A673 (cell line): ENCODE data around the gene TSPO.

ENCODE experiments used
- EZH2 ChIP-seq: fragments of 200-600 bp; sonication (generic); IDR thresholded peaks from 2 replicates; pipeline ENCODE4 v1.6.1; 2017; ENCODE audit warnings: borderline replicate concordance, low read depth, mild to moderate bottlenecking, mixed read lengths, antibody characterized with exemption, low read length; ENCODE audit not compliant: poor library complexity, severe bottlenecking
- TF ChIP-seq, protein P1 (sequence below): fragments of 300-800, 200-600 bp; sonication (generic); conservative IDR thresholded peaks from 2 replicates; pipeline ENCODE4 v1.5.1; 2017; ENCODE audit warnings: low read depth, mild to moderate bottlenecking, antibody characterized with exemption, low read length, moderate library complexity, mixed read lengths

DNA sequence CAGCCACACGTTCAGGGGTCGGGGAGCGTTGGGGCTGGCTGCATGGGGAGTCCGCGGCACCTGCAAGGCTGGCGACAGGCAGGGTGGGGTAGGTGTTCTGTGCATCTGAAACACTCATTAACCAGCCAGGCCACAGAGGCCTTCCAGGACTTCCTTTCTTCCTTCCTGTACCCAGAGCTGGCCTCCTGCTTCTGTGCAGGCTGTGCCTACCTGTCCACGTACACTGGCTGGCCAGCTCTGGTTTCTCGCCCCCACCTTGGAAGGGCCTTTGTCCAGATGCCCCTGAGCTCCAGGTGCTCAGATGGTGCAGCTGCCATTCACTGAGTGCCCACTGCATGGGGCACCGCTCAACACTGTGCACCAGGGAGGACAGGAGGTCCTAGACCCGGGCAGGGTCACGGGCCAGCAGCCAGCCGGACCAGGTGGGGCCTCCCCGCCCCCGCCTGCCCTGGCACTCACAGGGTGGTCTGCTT, 19.7 kb downstream of the TSPO start:
- TF ChIP-seq, protein P1, sequence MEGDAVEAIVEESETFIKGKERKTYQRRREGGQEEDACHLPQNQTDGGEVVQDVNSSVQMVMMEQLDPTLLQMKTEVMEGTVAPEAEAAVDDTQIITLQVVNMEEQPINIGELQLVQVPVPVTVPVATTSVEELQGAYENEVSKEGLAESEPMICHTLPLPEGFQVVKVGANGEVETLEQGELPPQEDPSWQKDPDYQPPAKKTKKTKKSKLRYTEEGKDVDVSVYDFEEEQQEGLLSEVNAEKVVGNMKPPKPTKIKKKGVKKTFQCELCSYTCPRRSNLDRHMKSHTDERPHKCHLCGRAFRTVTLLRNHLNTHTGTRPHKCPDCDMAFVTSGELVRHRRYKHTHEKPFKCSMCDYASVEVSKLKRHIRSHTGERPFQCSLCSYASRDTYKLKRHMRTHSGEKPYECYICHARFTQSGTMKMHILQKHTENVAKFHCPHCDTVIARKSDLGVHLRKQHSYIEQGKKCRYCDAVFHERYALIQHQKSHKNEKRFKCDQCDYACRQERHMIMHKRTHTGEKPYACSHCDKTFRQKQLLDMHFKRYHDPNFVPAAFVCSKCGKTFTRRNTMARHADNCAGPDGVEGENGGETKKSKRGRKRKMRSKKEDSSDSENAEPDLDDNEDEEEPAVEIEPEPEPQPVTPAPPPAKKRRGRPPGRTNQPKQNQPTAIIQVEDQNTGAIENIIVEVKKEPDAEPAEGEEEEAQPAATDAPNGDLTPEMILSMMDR = no peak
- no peak for TF ChIP-seq EZH2
